ENCODE data around the gene KDM4B.

DNA sequence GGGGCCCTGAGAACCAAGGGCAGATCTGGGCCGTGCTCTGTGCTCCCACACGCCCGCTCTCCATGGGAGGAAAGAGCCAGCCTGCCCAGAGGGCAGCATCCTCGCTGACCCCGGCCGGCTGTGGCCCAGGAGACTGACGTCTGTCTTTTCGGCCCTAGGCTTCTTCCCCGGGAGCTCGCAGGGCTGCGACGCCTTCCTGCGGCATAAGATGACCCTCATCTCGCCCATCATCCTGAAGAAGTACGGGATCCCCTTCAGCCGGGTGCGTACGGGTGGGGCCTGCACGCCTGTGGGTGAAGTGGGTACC is 108.2 kb downstream of the KDM4B start:
- TF ChIP-seq, protein P1, sequence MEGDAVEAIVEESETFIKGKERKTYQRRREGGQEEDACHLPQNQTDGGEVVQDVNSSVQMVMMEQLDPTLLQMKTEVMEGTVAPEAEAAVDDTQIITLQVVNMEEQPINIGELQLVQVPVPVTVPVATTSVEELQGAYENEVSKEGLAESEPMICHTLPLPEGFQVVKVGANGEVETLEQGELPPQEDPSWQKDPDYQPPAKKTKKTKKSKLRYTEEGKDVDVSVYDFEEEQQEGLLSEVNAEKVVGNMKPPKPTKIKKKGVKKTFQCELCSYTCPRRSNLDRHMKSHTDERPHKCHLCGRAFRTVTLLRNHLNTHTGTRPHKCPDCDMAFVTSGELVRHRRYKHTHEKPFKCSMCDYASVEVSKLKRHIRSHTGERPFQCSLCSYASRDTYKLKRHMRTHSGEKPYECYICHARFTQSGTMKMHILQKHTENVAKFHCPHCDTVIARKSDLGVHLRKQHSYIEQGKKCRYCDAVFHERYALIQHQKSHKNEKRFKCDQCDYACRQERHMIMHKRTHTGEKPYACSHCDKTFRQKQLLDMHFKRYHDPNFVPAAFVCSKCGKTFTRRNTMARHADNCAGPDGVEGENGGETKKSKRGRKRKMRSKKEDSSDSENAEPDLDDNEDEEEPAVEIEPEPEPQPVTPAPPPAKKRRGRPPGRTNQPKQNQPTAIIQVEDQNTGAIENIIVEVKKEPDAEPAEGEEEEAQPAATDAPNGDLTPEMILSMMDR (IDR thresholded peaks at IDR 0.05; ENCODE audit: low read depth, low read length, missing input control) = no peak
- TF ChIP-seq, protein P2, sequence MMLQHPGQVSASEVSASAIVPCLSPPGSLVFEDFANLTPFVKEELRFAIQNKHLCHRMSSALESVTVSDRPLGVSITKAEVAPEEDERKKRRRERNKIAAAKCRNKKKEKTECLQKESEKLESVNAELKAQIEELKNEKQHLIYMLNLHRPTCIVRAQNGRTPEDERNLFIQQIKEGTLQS (IDR thresholded peaks at IDR 0.05) = no peak
- TF ChIP-seq GABPA (IDR thresholded peaks at IDR 0.05 in 1 of 2, conservative IDR thresholded peaks at IDR 0.05 in 1 of 2) (no peak), YY1 (IDR thresholded peaks at IDR 0.05) (no peak), TAF1 (conservative IDR thresholded peaks at IDR 0.05) (no peak), EGR1 (IDR thresholded peaks at IDR 0.05; ENCODE audit: low read depth in 2 of 2) (no peak), RAD21 (IDR thresholded peaks at IDR 0.05) (no peak), SP1 (IDR thresholded peaks at IDR 0.05) (no peak), ZBTB33 (IDR thresholded peaks at IDR 0.05) (no peak)
- TF ChIP-seq, protein P3, sequence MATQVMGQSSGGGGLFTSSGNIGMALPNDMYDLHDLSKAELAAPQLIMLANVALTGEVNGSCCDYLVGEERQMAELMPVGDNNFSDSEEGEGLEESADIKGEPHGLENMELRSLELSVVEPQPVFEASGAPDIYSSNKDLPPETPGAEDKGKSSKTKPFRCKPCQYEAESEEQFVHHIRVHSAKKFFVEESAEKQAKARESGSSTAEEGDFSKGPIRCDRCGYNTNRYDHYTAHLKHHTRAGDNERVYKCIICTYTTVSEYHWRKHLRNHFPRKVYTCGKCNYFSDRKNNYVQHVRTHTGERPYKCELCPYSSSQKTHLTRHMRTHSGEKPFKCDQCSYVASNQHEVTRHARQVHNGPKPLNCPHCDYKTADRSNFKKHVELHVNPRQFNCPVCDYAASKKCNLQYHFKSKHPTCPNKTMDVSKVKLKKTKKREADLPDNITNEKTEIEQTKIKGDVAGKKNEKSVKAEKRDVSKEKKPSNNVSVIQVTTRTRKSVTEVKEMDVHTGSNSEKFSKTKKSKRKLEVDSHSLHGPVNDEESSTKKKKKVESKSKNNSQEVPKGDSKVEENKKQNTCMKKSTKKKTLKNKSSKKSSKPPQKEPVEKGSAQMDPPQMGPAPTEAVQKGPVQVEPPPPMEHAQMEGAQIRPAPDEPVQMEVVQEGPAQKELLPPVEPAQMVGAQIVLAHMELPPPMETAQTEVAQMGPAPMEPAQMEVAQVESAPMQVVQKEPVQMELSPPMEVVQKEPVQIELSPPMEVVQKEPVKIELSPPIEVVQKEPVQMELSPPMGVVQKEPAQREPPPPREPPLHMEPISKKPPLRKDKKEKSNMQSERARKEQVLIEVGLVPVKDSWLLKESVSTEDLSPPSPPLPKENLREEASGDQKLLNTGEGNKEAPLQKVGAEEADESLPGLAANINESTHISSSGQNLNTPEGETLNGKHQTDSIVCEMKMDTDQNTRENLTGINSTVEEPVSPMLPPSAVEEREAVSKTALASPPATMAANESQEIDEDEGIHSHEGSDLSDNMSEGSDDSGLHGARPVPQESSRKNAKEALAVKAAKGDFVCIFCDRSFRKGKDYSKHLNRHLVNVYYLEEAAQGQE (IDR thresholded peaks at IDR 0.05) = no peak
- TF ChIP-seq, protein P4, sequence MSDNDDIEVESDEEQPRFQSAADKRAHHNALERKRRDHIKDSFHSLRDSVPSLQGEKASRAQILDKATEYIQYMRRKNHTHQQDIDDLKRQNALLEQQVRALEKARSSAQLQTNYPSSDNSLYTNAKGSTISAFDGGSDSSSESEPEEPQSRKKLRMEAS (IDR thresholded peaks at IDR 0.05) = no peak
